HG03159 (cell line): ENCODE data around the gene NAA40.

ENCODE experiments used
- ATAC-seq: cut with Tn5 transposase; IDR thresholded peaks from one replicate; pipeline ENCODE4 v1.9.1; 2021; ENCODE audit warnings: mild to moderate bottlenecking, moderate library complexity; ENCODE audit not compliant: unreplicated experiment

The NAA40 gene

DNA sequence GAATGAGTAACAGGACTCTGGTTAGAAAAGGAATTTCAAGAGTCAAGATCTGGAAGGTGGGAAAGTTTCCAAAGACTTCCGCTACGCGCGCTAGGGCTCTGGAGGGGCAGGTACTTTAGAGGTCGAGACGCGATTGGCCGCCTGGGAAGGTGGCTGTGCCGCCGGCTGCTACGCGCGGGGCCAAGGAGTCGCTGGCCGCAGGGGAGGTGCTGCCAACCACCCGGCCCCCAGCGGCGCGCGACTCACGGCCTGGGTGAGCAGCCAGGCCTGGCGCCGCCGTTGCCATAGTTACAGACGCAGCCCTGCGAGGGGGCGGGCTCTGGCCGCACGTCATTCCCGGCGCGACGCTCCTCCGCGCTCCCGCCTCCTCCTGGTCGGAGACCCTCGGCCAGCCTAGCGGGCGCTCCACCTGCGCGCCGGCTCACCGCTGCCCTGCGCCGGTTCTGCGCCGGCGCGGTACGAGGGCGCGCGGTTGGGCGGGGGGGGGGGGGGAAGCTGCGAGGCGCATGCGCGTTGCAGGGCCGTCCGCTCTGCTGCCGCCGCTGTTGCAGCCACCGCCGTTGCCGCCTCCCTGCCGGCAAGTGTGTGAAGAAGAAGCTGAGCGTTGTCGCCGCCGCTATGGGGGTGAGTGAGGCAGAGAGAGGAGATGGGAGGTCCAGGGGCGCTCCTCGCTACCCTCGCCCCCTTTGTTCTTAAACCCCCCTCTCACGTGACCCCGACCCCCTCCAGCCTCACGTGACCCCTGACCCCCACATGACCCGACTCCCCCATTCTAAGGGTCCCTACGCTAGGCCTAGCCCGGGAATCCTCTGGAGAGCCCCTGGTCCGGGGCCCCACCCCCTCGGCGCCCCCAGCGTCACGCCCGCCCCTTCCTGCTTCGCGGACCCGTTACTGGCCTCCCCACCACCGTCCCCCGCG, at the start of gene NAA40:
TSS of gene NAA40 (plus strand) at position 524 of the 918 bp plus-strand sequence. CDS start at position 619, 95 bp downstream.
- ATAC-seq = peak; percentile 88

DNA sequence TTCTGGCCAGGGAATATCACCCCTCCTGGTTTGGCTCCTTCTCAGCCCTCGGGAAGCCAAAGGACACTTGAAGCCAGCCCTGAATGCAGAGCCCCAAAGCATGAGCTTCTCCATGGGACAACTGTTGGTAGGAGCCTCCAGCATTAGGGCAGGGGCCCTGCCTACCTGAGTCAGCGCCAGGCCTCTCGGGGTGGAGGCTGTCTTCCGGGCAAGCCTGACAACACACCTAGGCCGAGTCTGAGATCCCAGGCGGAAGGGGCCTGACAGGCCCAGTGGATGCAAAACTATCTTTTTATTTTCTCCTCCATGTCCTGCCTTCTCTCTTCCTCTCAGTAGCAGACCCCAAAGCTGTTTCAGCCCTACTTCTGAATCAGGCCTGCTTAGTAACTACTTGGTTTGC, 49.5 kb upstream of the NAA40 start:
- no peak for ATAC-seq

- ATAC-seq = no peak
Observed at GRCh38 chr11:63890368-63890767, 48.4 kb upstream of the NAA40 start.

- ATAC-seq = no peak
Observed at GRCh38 chr11:63892228-63892627, 46.6 kb upstream of the NAA40 start.

DNA sequence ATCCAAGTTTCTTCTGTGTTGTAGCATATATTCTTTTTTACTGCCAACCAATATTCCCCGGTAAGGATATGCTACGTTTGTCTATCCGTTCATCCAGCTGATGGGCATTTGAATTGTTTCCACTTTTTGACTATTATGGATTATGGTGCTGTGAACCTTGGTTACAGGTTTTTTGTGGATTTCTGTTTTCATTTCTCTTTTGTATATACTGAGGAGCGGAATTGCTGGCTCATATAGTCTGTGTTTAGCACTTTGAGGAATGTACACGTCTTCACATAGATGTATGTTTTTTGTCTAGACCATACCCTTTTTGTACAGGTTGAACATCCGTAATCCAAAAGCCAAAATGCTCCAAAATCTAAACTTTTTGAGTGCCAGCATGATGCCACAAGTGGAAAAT, 45.4 kb upstream of the NAA40 start:
- no peak for ATAC-seq

- ATAC-seq = no peak
Observed at GRCh38 chr11:63896071-63896470, 42.7 kb upstream of the NAA40 start.

DNA sequence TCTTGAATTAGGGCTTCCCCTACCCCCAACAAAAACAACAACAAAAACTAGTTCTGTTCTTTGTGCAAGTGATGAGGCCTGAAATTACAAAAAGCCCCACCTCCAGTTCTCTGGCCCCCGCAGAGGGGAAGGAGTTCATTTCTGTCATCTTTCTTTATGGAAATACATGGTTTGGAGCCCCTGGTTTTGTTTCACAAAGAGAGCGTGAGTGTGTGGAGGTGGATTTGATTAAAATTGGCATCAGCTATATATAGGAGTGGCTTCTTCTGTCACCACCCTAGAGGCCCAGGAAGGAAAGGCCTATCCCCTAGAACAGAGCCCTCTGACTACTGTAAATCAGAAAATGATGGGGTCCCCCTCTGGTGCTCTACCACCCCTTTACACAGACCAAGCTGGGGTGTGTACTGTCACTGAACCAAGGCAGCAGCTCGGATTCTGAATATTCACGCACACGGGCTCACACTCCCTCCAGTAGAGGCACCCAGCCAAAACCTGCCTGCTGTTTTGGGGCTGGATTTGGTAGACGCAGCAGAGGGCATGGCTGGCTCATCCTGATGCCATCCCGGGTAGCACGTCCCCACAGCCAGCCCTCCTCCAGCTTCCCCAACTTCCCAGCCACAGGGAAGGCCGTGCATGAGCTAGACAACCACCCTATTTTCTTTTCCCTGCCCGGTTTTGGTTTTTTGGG, 41.2 kb upstream of the NAA40 start:
- no peak for ATAC-seq

DNA sequence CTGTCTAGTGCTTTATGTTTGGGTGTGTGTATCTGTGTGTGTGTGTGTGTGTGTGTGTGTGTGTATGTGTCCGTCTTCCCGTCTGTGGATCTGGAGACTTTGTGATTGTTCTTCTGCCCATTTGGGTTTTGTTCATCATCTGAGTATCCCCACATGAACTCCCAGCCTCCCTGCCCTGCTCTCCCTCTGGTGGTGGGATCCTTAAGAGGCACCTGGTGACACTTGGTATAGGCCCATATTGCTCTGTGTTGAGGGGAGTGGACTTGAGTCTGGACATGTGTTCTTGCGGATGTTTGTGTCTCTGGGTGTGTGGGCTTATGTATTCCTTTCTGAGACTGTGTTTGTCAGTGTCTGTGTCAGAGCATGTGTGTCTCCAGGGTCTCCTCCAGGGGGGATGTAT, 37.1 kb upstream of the NAA40 start:
- no peak for ATAC-seq

GRCh38 chr11:63903884-63904283, 34.9 kb upstream of the NAA40 start:
- ATAC-seq = no peak

DNA sequence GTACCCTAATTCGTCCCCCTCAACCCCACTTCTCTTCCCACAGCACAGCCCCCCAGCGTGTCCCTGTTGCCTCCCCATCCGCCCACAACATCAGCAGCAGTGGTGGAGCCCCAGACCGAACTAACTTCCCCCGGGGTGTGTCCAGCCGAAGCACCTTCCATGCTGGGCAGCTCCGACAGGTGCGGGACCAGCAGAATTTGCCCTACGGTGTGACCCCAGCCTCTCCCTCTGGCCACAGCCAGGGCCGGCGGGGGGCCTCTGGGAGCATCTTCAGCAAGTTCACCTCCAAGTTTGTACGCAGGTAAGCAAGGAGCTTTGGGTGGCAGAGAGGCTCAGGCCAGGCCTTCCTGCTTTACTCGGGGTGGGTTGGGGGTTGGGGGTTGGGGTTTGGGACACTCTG, 34.1 kb upstream of the NAA40 start:
- no peak for ATAC-seq

DNA sequence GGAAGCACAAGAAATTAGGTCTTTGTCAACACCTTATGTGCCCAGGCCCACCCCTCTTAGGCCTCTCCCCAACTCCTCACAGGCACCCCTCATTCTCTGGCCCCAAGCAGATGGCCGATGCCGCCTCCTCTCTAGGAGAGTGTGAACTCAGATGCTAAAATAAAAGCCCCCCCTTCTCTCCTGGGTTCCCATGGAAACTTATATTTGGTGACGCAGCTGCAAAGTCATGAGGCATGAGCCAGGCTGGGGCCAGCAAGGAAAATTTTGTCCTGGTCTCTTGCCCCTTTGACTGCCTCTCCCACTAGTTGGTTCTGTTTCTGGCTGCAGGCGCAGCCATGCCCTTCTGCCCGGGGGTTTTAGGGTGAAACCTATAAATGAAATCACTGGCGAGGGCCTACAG, 33.6 kb upstream of the NAA40 start:
- no peak for ATAC-seq

DNA sequence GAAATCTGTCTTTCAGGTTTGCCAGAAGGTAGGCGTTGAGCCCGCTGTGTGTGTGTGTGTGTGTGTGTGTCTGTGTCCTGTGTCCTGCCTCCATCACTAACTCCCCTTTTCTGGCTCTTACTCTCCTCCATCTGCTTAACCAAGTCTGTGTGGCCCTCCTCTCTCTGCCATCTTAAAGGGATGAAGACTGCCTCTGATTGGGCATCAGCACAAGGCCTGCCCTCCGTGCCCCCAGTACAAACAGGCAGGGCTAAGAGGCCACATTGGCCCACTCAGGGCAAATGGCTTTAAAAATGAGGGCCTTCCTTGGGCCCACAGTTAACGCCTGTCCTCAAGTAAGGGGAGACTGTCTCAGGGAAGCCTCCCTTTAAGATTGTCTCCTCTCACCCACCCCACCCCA, 32.7 kb upstream of the NAA40 start:
- no peak for ATAC-seq

- ATAC-seq = no peak
Observed at GRCh38 chr11:63906585-63906984, 32.2 kb upstream of the NAA40 start.

- ATAC-seq = no peak
Observed at GRCh38 chr11:63907063-63907462, 31.7 kb upstream of the NAA40 start.

- no peak for ATAC-seq
Observed at GRCh38 chr11:63907808-63908530, 30.8 kb upstream of the NAA40 start.

GRCh38 chr11:63908631-63909401, 30.0 kb upstream of the NAA40 start:
- no peak for ATAC-seq

GRCh38 chr11:63909591-63910506, 29.0 kb upstream of the NAA40 start:
- no peak for ATAC-seq

DNA sequence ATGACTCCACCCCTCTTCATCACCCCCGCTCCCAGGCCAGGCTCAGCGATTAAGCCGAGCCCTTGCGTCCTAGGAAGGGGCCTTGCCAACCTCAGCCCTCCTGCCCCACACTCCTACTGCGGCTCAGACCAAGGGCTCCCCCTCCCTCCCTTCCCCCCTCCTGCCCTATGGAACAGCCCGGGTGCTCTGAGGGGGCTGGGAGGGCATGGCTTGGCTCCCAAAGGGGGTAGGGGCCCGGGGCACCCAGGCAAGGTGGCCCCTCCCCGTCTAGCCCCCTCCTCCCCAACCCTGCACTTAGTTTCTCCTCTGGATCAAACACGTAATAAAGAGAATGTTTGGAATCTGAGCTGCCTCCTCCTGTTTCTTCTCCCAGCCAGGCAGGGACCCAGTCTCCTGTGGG, 28.1 kb upstream of the NAA40 start:
- no peak for ATAC-seq

DNA sequence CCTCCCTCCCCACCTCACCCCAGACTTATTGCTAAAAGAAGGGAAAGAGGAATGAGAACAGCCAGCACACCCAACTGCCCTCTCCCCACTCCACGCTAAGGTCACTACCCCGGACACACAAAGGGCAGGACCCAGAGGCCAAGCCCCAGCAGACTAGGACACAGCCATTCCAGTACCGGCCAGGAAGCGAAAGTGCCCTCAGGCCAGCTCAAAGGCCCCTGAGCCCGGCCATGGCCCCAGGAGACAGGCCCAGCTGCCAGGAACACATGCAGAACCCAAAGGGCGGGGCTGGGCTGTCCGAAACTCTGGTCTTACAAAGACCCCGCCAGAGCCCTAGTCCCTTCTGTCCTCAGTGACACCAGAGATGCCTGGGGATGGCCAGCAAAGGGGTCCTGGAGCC, 27.4 kb upstream of the NAA40 start:
- ATAC-seq = no peak

DNA sequence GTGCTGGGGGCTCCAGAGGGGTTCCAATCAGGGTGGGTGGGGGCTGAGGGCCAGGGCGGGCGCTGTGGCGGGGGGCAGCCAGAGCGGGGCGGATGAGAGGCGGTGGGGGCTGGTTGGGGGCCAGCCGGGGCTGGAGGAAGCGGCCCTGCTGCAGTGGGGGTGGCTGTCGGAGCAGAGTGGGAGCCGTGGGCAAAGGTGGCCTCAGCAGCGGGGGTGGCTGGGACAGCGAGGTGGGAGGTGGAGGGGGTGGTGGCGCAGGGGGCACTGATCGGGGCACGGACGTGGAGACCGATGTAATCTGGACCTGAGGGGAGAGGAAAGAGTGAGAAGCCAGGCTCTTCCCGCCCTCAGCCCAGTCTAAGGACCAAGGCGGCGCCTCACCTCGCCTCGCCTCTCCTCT, 26.9 kb upstream of the NAA40 start:
- no peak for ATAC-seq
